ENCODE measurements around the gene SCGB2A2. TPM values are rescaled to one million over a fixed set of nuclear protein-coding genes. Genes with fewer than 3 reads are reported as not detected.

Gene SCGB2A2
- total and polyA plus RNA-seq, 10 of the 15 experiments (the other 5 are each of a cell fraction or from before 2014, with no cell fraction given) = not detected

GRCh38 chr11:62273789-62274275 is 3.9 kb downstream of the SCGB2A2 start:
- Histone ChIP-seq H3K9ac (ENCODE audit: control insufficient read depth, insufficient read depth, low read length) (no peak overlapping the region), H2AFZ (ENCODE audit: control insufficient read depth, low read depth, low read length) (no peak overlapping the region), H3K36me3 (ENCODE audit: control insufficient read depth in 2 of 2, insufficient read depth in 2 of 2, low read length in 1 of 2) (no peaks in the 10 kb centered on the region), H3K27me3 (replicated peaks in 1 of 2; ENCODE audit: control insufficient read depth in 2 of 2, insufficient read depth in 2 of 2, low read length in 1 of 2) (no peaks in the 10 kb centered on the region), H3K79me2 (ENCODE audit: control insufficient read depth, insufficient read depth, low read length) (no peaks in the 10 kb centered on the region), H4K20me1 (ENCODE audit: control insufficient read depth, insufficient read depth) (no peaks in the 10 kb centered on the region), H3K9me3 (replicated peaks; ENCODE audit: control insufficient read depth, insufficient read depth, low read length) (no peaks in the 10 kb centered on the region), H3K4me3 (no peak overlapping the region), H3K27ac (ENCODE audit: control insufficient read depth, insufficient read depth) (no peak overlapping the region), H3K4me2 (ENCODE audit: control insufficient read depth, insufficient read depth) (no peak overlapping the region), H3K4me1 (ENCODE audit: control insufficient read depth, insufficient read depth, low read length) (no peaks in the 10 kb centered on the region)
- TF ChIP-seq NFIC (IDR thresholded peaks at IDR 0.05; ENCODE audit: low read depth, low read length) (no peak), RAD51 (IDR thresholded peaks at IDR 0.05) (no peak), NBN (IDR thresholded peaks at IDR 0.05) (no peak), TCF7 (IDR thresholded peaks at IDR 0.05; ENCODE audit: borderline replicate concordance) (no peak), NFYA (IDR thresholded peaks at IDR 0.05; ENCODE audit: borderline replicate concordance, low read depth, low read length) (no peak), SUPT20H (IDR thresholded peaks at IDR 0.05; ENCODE audit: borderline replicate concordance, control insufficient read depth, low read depth, low read length) (no peak), NR2C1 (IDR thresholded peaks at IDR 0.05) (no peak), SMARCA5 (IDR thresholded peaks at IDR 0.05) (no peak), SMAD5 (IDR thresholded peaks at IDR 0.05; ENCODE audit: low read depth) (no peak), CBFB (IDR thresholded peaks at IDR 0.05; ENCODE audit: low read depth) (no peak), BHLHE40 (IDR thresholded peaks at IDR 0.05; ENCODE audit: borderline replicate concordance in 1 of 2, low read depth in 2 of 2, low read length in 1 of 2) (no peak), WRNIP1 (IDR thresholded peaks at IDR 0.05; ENCODE audit: borderline replicate concordance, low read depth, low read length) (no peak), PAX5 (IDR thresholded peaks at IDR 0.05; ENCODE audit: borderline replicate concordance, low read depth, low read length) (no peak), BCL11A (IDR thresholded peaks at IDR 0.05; ENCODE audit: low read depth, low read length) (no peak), E2F8 (IDR thresholded peaks at IDR 0.05; ENCODE audit: low read depth, partially characterized antibody) (no peak), EGR1 (IDR thresholded peaks at IDR 0.05; ENCODE audit: borderline replicate concordance in 1 of 2, low read depth in 2 of 2, low read length in 2 of 2) (no peak), E2F4 (IDR thresholded peaks at IDR 0.05; ENCODE audit: low read depth, low read length) (no peak)
- DNase-seq (ENCODE audit: low read depth, low spot score) (no peak), FAIRE-seq (no peak), ATAC-seq (no peak)
- RAD21 ChIA-PET (ENCODE audit: unreplicated experiment) = no interaction called here
- SMC1A ChIA-PET (ENCODE audit: uncharacterized antibody, unreplicated experiment) = no interaction called here
- BruUV-seq (replicated peaks) = no TSS peak
- 47% methylated on average over 7 of the region's 7 CpGs for WGBS (ENCODE audit: insufficient coverage, insufficient replicate concordance, low lambda C conversion rate, missing lambda C conversion rate)
- CTCF ChIA-PET = no interaction called here
- intact Hi-C loops (cut with micrococcal nuclease; ENCODE audit: unreplicated experiment) (no loop called here), in situ Hi-C loops (cut with MboI) (no loop called here)
- POLR2A ChIA-PET = no interaction called here
